Left lung (tissue), 10 donors: ENCODE data around the gene AGAP1. TPM values are rescaled to one million over a fixed set of nuclear protein-coding genes. Genes with fewer than 3 reads are reported as not detected.

ENCODE experiments used
- ATAC-seq: fragments of 200-7000 bp; cut with Tn5 transposase; one replicate; pipeline ENCODE4 v1.9.1; 2020; ENCODE audit warnings: moderate library complexity
- DNase-seq, 4 donors: peaks; one replicate each; pipeline ENCODE4 v3.0.0-alpha.2; 2013 to 2020
- H3K27ac ChIP-seq, 2 donors: fragments of 200-600 bp; sonication (generic) in 1 of 2; one replicate each; pipeline versions ENCODE4 v1.5.0 to v1.8.0; 2020 to 2021
- H3K27me3 ChIP-seq, 2 donors: fragments of 200-600 bp; sonication (generic) in 1 of 2; one replicate each; pipeline versions ENCODE4 v1.5.0 to v1.8.0; 2020 to 2021
- H3K36me3 ChIP-seq, 2 donors: fragments of 200-600 bp; sonication (generic) in 1 of 2; one replicate each; pipeline versions ENCODE4 v1.5.0 to v1.8.0; 2020 to 2021
- H3K4me1 ChIP-seq, 2 donors: fragments of 200-600 bp; one replicate each; pipeline ENCODE4 v1.8.0; 2021
- H3K4me3 ChIP-seq, 2 donors: fragments of 200-600 bp; sonication (generic) in 1 of 2; one replicate each; pipeline versions ENCODE4 v1.5.0 to v1.8.0; 2020 to 2021; ENCODE audit warnings: mild to moderate bottlenecking in 1 of 2
- H3K9me3 ChIP-seq, 2 donors: fragments of 200-600 bp; sonication (generic) in 1 of 2; one replicate each; pipeline versions ENCODE4 v1.5.0 to v1.8.0; 2020 to 2021
- CTCF ChIP-seq, 2 donors: fragments of 200-600 bp; sonication (generic) in 1 of 2; IDR thresholded peaks; one replicate each; pipeline versions ENCODE4 v1.5.0 to v1.8.0; 2021; ENCODE audit warnings: antibody characterized with exemption in 2 of 2
- intact Hi-C, 2 donors: fragments of 100-400 bp; cut with DNase I; formaldehyde crosslinking; loops; one replicate each; pipeline versions ENCODE4 v1.11.2 to v1.14.2; 2022
- polyA plus RNA-seq, 6 donors: library from polyadenylated mRNA; unstranded; fragments of 120-200 nt; gene quantifications; one replicate each; pipeline ENCODE4 v1.2.1, GENCODE V29; 2013; ENCODE audit not compliant: insufficient read length in 6 of 6
- total RNA-seq, 2 donors: library from RNA; stranded (reverse); fragmentation: NEBNext Ultra II Directional; extraction: Animal tissue kit (Norgen Biotek cat#: 25700); gene quantifications; one replicate each; pipeline ENCODE4 v1.2.1, GENCODE V29; 2021
- donor health status: DM: no; HTN: yes; CAD: no.
- donor health status: DM: no; HTN: no; CAD: no.

The AGAP1 gene
- total and polyA plus RNA-seq, 8 donors, result 13.1 to 25.4 (median 22.4) TPM

GRCh38 chr2:235864302-235864701 is 370.5 kb downstream of the AGAP1 start:
- Histone ChIP-seq H3K27me3 (peaks cover 0 to 5% of the 10 kb centered on the region in 2 donors), H3K4me1 (no peaks in the 10 kb centered on the region), H3K36me3 (no peaks in the 10 kb centered on the region), H3K4me3 (no peak overlapping the region), H3K27ac (no peak overlapping the region), H3K9me3 (no peaks in the 10 kb centered on the region)
- ATAC-seq, result no peak
- intact Hi-C loops, result no loop called here
- TF ChIP-seq CTCF (IDR thresholded peaks at IDR 0.05), result no peak
- DNase-seq, result no peak

GRCh38 chr2:235864733-235865515 is 371.1 kb downstream of the AGAP1 start:
- TF ChIP-seq CTCF (IDR thresholded peaks at IDR 0.05), result no peak
- Histone ChIP-seq H3K27ac (no peak overlapping the region), H3K9me3 (peaks cover 0 to 6% of the 10 kb centered on the region in 2 donors), H3K4me3 (no peak overlapping the region), H3K36me3 (no peaks in the 10 kb centered on the region), H3K4me1 (no peaks in the 10 kb centered on the region), H3K27me3 (peaks cover 0 to 5% of the 10 kb centered on the region in 2 donors)
- no peak for DNase-seq
- intact Hi-C loops, result no loop called here
- no peak for ATAC-seq

GRCh38 chr2:235866373-235866772 is 372.5 kb downstream of the AGAP1 start:
- H3K4me3 ChIP-seq, result no peak overlapping the region
- no peak overlapping the region for H3K27ac ChIP-seq
- TF ChIP-seq CTCF (IDR thresholded peaks at IDR 0.05), result no peak
- peaks cover 0 to 18% of the 10 kb centered on the region in 2 donors for H3K9me3 ChIP-seq
- peaks cover 0 to 5% of the 10 kb centered on the region in 2 donors for H3K27me3 ChIP-seq
- no peaks in the 10 kb centered on the region for H3K36me3 ChIP-seq
- ATAC-seq (no peak), DNase-seq (no peak)
- intact Hi-C loops, result no loop called here
- no peaks in the 10 kb centered on the region for H3K4me1 ChIP-seq

GRCh38 chr2:235868224-235868623 is 374.4 kb downstream of the AGAP1 start:
- no peak overlapping the region for H3K27ac ChIP-seq
- H3K4me3 ChIP-seq, result no peak overlapping the region
- H3K9me3 ChIP-seq, result peaks cover 0 to 18% of the 10 kb centered on the region in 2 donors
- DNase-seq (peak in 2 of 4 donors; percentile 14 to 30), ATAC-seq (no peak)
- no peak for TF ChIP-seq CTCF (IDR thresholded peaks at IDR 0.05)
- no peaks in the 10 kb centered on the region for H3K4me1 ChIP-seq
- H3K36me3 ChIP-seq, result no peaks in the 10 kb centered on the region
- peaks cover 0 to 5% of the 10 kb centered on the region in 2 donors for H3K27me3 ChIP-seq
- intact Hi-C loops, result no loop called here

GRCh38 chr2:235868645-235869044 is 374.8 kb downstream of the AGAP1 start:
- peaks cover 0 to 5% of the 10 kb centered on the region in 2 donors for H3K27me3 ChIP-seq
- intact Hi-C loops, result no loop called here
- no peaks in the 10 kb centered on the region for H3K4me1 ChIP-seq
- no peak for DNase-seq
- peaks cover 0 to 18% of the 10 kb centered on the region in 2 donors for H3K9me3 ChIP-seq
- H3K36me3 ChIP-seq, result no peaks in the 10 kb centered on the region
- no peak for ATAC-seq
- no peak overlapping the region for H3K27ac ChIP-seq
- no peak overlapping the region for H3K4me3 ChIP-seq
- TF ChIP-seq CTCF (IDR thresholded peaks at IDR 0.05), result no peak
